Measurements from ENCODE around the gene ANGPTL5. TPM values are rescaled to one million over a fixed set of nuclear protein-coding genes. Genes with fewer than 3 reads are reported as not detected.

The ANGPTL5 gene
- not detected in 2 replicates for total RNA-seq

DNA sequence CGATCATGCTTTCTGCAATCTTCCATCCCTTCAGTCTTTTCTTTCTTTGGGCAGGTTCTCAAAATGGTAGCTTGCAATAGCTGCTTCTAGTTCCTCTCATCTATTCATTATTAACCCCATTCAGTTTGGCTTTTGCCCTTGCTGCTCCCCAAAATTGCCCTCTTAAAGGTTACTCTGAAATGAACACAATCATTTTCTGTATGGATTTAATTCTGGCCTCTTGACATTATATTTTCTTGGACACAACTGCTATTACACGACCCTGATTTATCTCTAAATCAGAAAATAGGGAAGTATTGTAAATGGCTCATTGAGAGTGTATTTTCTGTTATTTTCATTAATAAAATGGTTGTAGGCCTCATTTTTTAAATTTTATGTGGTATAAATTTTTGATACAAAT is at the start of gene ANGPTL5:
Gene ANGPTL5, minus strand, starts transcription at position 101 of the 400 bp plus-strand sequence. CDS start 8,613 bp downstream, outside the sequence.

DNA sequence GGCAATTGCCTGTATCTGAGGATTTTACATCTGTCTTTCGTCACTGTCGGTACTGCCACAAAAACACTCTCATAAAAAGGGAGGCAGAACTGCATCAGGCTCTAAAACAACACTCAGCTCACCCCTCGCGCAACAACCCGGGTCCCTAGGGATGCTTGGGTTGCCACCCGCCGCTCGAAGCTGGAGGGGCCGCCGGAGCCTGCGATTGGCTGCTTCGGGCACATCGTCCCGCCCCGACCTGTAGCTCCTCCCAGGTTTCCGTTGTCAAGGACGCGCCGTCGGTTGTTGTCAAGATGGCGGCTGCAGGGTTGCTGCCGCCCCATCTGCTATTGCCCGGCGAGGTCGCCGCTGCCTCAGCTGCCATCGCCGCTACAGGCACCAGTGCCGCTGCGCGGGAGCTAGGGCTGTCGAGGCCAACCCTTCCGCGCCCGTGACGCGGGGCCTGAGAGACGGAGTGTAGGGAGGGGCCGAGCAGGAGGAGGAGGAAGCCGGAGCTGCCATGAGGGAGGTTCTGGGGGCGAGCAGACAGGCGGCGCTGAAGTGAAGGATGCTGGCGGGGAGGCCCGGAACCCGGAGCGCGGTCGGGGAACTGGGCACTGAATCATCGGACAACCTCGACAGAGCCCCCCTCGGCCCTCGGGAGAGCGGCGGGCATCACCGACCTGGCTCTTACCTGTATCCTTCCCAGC is 1.4 kb downstream of the ANGPTL5 start, which contains the start of gene CEP126:
Gene CEP126, plus strand, starts transcription at position 273 of the 689 bp plus-strand sequence. Its CDS starts 275 bp downstream, at position 548.

Other genes with a start within 250 kb of the ANGPTL5 start
- 0.93 and 1.5 TPM in 2 replicates for gene CEP126, start 1.5 kb downstream of the ANGPTL5 start, total RNA-seq
- 2.0 and 10.3 TPM in 2 replicates for gene CFAP300, start 130.9 kb upstream of the ANGPTL5 start, total RNA-seq
- gene YAP1, start 193.9 kb upstream of the ANGPTL5 start, total RNA-seq, result 79.2 and 96.9 TPM in 2 replicates

Data from pericardium fibroblast (primary cell).